Measurements from ENCODE around the gene CENPP. TPM values are rescaled to one million over a fixed set of nuclear protein-coding genes. Genes with fewer than 3 reads are reported as not detected.
A peak's percentile ranks its signal among the peaks of the same experiment; 100 is the strongest.

Gene CENPP
- total RNA-seq, 1 donor from 2014 or later = 4.3 TPM

DNA sequence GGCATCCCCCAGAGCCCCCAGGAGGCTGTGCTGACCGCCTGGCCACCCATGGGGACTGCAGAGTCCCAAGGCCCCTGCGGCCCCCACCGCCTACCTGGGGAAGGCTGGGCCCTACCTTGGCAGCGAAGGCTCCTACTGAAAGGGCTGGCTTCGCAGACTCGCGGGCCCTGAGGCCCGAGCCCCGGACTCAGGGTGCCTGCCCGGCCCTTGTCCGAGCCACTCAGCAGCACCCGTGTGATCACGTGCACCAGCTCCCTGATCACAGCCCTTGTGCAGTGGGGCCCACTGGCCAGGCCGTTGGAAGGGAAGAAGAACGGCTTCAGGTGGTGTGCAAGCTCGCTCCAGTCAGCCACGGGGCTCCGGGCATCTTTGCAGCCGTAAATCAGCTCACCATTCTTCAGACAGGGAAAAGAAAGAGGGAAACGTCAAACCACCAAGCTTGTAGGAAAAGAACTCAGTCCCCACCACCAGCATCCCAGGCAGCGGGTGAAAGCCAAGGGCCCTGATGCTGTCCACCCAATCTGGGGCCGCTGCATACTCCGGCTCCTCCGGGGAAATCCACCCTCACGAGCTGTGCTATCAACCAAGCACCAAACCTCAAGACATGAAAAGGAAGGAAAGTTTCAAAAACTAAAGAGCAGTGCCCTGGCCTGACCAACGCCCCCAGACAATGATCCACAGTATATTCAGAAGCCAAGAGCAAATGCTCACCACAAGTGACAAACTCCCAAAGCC lies 312.3 kb downstream of the CENPP start:
- intact Hi-C loops (cut with micrococcal nuclease) = loop anchor here (10.0 kb wide), 1 partner anchor 293 kb away; no protein-coding TSS in a partner anchor
- ATAC-seq (no peak), DNase-seq (no peak)

- no peak for DNase-seq
- ATAC-seq = no peak
- intact Hi-C loops (cut with micrococcal nuclease) = loop anchor here (10.0 kb wide), 1 partner anchor 294 kb away; no protein-coding TSS in a partner anchor
Observed at GRCh38 chr9:92638621-92639101, 312.9 kb downstream of the CENPP start.

DNA sequence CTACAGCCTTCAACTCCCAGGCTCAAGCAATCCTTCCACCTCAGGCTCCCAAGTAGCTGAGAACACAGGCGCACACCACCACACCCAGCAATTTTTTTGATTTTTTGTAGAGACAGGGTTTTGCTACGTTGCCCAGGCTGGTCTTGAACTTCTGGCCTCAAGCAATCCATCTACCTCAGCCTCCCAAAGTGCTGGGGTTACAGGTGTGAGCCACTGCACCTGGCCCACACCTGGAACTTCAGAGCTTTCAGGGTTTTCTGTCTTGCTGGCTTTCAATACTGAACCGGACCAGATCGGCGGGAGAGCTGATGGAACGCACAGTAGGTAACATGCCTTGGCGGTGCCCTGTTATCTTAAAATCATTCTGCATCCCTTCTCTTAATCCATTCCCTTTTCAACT lies 313.4 kb downstream of the CENPP start:
- DNase-seq (no peak), ATAC-seq (no peak)
- intact Hi-C loops (cut with micrococcal nuclease) = loop anchor here (10.0 kb wide), 1 partner anchor 294 kb away; no protein-coding TSS in a partner anchor

DNA sequence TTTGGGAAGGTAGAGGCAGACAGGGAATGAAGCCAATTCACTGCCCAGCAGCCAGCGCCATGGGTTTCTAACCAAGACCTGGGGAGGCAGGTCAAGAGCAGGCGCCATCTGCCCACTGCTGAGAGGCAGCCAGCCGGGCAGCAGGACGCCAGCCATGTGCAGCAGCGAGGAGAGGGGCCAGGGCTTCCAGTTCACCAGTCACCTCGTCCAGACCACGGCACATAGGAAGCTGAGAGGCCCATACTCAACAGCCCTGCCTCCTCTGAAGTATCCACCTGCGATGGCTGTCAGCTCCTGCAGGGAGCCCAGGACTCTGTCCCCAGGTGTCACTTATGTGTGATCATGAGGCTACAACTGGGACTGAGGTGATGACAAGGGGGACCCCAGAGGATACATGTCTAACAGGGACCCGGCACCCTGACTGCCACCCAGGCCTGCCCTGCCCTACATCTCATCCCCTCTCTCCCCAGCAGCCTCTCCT lies 314.1 kb downstream of the CENPP start:
- intact Hi-C loops (cut with micrococcal nuclease) = loop anchor here (10.0 kb wide), 1 partner anchor 295 kb away; no protein-coding TSS in a partner anchor
- DNase-seq = no peak
- no peak for ATAC-seq

DNA sequence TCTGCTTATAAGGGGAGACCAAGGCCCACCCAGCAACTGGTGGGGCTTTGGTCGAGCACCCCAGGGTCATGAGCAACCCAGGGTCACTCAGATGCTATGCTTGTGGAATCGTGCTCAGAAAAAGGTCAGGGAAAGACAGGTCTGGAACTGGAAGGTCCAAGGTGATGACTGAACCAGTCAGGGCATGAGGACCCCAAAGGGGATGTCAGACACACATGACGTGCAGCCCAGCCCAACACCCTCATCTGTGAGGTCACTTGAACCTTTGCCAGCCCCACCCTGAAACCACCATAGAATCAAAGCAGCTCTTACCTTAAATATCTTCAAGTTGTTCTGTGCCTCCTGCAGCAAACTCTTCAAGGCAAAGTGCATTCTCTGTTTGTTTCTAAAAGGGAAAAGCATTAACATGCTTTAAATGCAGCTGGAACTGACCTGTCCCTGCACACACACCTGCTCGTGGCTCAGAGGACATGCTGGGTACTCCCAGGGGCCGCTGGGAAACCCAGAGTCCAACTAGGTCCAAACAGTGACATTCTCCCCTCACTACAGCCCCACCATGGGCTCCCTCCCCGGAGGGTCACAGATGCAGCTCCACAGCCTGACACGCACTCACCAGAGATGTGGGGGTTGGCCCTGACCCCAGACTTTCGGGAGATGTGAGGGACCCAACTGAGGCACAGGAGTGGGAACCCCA lies 314.8 kb downstream of the CENPP start:
- no peak for DNase-seq
- intact Hi-C loops (cut with micrococcal nuclease) = no loop called here
- no peak for ATAC-seq

DNA sequence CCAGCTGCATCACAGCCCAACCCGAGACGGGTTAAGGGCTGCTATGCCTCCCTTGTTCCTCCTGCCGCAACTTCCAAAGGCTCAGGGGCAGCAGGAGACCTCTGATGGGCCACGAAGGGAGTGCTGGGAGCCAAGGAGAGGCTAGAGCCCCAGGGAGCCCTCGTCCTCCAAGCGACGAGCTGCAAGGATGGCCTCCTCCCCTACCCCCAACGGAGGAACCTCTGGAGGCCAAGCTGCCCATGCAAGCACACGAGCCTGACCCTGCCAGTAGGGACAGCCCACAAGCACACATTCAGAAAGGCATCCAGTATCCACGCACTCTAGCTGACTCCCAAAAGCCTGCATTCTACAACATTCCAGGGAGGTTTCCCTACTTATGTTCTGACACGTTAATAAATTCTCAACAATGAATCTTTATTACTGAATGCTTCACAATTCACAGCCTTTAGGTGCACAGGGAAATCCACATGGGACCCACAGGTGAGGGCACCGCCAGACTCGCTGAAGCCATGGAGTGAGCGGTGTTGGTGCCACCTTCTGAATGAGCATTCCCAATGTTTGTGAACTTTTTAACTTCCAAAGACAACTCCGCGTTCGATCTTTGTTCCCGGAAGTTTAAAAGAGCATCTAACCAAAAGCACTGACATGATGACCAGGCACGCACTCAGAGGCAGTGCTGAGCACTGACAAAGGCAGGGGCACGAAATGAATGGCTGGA lies 315.5 kb downstream of the CENPP start:
- DNase-seq = no peak
- no peak for ATAC-seq
- intact Hi-C loops (cut with micrococcal nuclease) = no loop called here

DNA sequence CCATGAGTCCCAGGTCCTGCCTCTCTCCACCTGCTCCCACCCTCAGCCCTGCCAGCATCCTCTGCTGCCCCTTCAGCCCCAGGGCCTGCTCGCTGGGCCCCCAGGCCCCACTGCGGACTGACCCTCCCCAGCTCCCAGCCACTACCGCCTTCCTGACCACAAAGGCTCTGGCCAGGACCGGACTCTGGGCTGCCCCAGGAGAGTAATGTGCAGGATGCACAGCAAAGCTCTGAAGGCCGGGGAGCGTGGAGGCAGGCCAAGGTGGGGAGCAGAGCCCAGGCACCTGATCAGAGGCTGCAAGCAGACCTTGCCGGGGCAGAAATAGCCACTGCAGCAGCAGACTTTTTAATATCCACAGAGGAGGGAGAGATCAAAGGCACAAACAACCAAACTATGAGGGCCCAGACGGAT lies 316.3 kb downstream of the CENPP start:
- ATAC-seq = no peak
- no peak for DNase-seq
- intact Hi-C loops (cut with micrococcal nuclease) = no loop called here

GRCh38 chr9:92642564-92642963 lies 316.8 kb downstream of the CENPP start:
- ATAC-seq (no peak), DNase-seq (no peak)

GRCh38 chr9:92644278-92644677 lies 318.5 kb downstream of the CENPP start:
- ATAC-seq (no peak), DNase-seq (no peak)
- intact Hi-C loops (cut with micrococcal nuclease) = no loop called here

More at GRCh38 chr9:92642564-92642963, 316.8 kb downstream of the CENPP start:
- intact Hi-C loops (cut with micrococcal nuclease) = no loop called here

DNA sequence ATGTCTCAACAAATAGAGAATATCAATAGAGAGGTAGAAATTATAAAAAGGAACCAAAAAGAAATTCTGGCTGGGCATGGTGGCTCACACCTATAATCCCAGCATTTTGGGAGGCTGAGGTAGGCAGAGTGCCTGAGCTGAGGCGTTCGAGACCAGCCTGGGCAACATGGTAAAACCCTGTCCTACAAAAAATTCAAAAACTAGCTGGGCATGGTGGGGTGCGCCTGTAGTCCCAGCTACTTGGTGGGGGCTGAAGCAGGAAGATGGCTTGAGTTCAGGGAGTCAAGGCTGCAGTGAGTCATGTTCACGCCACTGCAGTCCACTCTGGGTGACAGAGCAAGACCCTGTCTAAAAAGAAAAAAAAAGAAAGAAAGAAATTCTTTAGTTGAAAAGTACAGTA lies 319.3 kb downstream of the CENPP start:
- no peak for ATAC-seq
- no peak for DNase-seq
- intact Hi-C loops (cut with micrococcal nuclease) = no loop called here

- ATAC-seq = no peak
- no peak for DNase-seq
- intact Hi-C loops (cut with micrococcal nuclease) = no loop called here
Observed at GRCh38 chr9:92647671-92648473, 322.1 kb downstream of the CENPP start.

DNA sequence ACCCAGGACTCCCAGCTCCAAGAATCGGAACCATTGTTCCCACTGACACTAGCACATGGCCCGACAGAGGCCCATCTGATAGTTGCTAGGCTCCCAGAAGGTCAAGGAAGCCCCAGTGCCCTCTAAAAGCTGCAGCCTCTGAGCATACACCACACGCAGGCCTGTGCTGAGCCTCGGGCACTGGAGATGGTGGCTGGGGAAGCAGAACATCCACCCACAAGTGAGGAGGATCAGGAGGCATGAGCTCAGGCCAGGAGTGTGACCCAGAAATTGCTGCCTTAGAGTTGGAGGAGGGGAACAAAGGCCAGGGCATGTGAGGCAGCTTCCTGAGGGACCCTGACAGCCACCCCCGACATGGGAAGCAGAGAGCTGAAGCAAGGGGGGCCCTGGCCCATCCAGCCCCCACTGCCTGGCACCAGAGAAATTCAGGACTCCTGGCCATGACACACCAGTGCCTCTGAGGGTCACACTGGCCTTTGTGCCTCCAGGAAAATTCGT lies 322.8 kb downstream of the CENPP start:
- no peak for DNase-seq
- ATAC-seq = no peak
- intact Hi-C loops (cut with micrococcal nuclease) = no loop called here

- DNase-seq (no peak), ATAC-seq (no peak)
- intact Hi-C loops (cut with micrococcal nuclease) = no loop called here
Observed at GRCh38 chr9:92649007-92649406, 323.3 kb downstream of the CENPP start.

- DNase-seq = no peak
- intact Hi-C loops (cut with micrococcal nuclease) = no loop called here
- no peak for ATAC-seq
Observed at GRCh38 chr9:92650296-92650695, 324.5 kb downstream of the CENPP start.

DNA sequence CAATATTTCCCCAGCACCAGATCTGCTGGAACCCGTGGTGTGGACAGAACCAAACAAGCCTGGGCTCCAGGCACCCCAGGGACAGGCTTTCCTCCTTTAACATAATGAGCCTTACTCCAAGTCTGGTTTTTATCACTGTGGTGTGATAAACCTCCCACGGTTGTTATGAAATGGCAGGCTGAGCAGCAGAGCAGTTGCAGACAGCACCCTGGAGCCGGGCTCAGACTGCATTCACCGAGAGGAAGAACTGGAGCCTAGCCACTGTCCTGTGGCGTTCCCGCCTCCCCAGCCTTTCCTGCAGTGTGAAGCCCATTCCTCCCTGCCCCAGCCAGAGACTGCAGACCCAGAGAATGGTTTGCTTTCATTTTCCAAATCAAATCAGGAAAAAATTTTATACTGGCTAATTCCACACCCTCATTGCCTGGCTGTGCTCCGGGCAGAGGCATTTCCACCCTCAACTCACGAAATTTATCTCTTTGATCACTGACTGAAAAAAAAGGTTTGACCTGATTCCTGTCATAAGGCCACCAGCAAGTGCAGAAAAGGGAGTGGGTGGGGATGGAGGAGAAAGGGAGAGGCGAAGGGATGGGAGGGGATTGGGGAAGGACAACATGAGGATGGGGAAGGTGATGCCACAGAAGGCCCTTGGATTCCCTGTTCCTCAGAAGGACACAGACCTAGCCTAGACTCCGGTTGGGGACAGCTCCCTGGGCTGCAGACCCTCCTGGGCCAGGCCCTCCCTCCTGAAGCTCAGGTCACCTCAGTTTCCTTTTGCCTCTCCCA lies 325.3 kb downstream of the CENPP start:
- peak; percentile 82 for DNase-seq
- intact Hi-C loops (cut with micrococcal nuclease) = no loop called here
- peak; percentile 93 for ATAC-seq

DNA sequence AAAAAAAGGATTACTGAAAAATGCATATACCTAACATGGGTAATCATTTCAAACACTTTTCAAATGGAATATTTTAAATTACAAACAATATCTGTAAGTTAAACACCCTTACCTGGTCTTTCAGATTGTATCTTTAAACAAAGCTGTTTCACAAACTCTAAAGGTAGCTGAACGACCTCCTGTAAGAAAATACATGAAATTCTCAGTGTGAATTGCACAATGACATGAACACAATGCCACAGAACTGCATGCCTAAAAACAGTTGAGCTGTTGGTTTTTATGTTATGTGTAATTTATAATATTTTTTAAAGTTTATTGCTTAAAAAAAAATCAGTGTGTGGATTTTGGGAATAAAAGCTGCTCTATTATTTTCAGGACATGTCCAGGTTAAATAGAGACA lies 326.7 kb downstream of the CENPP start:
- no peak for ATAC-seq
- DNase-seq = no peak
- intact Hi-C loops (cut with micrococcal nuclease) = no loop called here

DNA sequence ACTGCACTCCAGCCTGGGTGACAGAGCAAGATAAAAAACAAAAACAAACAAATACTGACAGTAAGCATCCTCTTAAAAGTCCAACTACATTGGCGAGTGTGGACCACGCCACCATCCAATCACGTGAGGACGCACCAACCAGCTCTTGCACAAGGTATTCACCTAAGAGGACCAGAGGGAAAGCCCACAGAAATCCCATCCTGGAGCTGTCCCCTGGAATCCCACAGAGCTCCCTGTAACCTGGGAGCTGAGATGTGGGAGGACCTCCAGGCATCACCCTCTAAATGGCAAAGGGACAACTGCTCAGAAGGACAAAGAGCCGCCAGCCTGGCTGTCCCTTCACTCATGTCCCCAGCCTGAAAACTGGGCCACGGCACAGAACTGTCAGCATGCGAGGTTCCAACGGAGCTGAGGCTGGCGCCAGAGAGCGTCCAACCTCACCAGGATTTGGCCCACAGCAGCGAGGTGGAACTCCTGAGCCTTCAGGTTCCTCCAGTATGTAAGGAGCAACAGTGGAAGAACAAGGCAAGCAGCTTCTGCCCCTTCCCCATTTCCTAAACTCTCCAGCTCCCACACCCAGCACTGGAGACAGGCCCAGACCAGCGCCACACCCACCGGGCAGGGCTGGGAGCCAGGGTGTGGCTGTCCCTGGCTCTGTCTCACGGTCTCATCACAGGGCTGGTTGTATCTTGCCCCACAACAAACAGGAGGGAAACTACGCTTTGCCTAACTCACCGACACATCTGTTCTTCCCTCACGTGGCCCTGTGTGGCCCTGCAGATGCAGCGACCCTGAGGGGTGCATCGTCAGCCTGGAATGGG lies 328.9 kb downstream of the CENPP start:
- intact Hi-C loops (cut with micrococcal nuclease) = no loop called here
- peak; percentile 17 for ATAC-seq
- DNase-seq = no peak
